Renal cortical epithelial cell (primary cell): ENCODE measurements around the gene KRTAP17-1. TPM values are rescaled to one million over a fixed set of nuclear protein-coding genes. Genes with fewer than 3 reads are reported as not detected.
"Not testable (repeated sequence)": the region's sequence is repeated elsewhere in the genome, so short reads cannot be mapped to it uniquely, and the experiment has no call there.

Experiments used
- DNase-seq: peaks from one replicate; pipeline ENCODE4 v3.0.0-alpha.2; 2011; ENCODE audit warnings: low read depth
- total RNA-seq: library from RNA; depleted of rRNA; stranded (reverse); fragments of >200 nt; gene quantifications from 2 replicates; pipeline ENCODE4 v1.2.3, GENCODE V29; 2014

Gene KRTAP17-1
- total RNA-seq, 1 donor from 2014 or later = not detected

DNA sequence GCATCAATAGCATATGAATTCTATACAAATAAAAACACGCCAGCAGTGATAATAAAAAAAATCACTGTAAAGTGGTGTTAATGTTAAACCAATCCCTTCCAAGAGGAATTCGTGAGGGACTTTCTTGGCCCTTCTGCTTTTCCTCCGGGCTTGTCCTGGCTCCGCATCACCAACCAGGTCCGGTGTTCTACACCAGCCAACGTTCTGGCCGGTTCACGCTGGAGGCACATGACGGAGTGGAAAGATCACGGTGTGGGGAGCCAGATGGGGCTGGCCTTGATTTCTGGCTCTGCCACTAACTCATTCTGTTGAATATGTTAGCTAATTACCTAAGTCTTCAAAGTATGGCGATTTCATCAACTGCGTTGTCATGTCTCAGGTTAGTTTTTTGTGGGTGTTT, 11.4 kb downstream of the KRTAP17-1 start:
- DNase-seq = peak; percentile 32

DNA sequence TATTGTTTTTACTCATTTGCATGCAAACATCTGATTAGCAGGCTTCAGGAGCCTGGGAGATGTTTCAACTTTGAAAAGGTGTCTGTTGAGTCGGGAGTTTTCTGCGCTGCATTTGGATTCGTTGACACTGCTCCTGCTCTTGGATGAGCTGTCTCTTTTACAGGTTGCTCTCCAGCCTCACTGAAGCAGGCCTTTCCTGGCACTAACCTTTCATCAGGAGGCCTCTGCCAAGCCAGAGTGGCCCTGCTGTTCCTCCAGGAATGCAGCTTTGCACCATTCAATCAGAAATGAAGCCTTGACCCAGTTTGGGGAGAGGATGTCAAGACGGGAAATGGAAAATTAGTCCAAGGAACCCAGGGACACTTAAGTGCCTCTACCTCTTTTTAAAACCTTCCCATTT, 12.5 kb downstream of the KRTAP17-1 start:
- DNase-seq = no peak

DNA sequence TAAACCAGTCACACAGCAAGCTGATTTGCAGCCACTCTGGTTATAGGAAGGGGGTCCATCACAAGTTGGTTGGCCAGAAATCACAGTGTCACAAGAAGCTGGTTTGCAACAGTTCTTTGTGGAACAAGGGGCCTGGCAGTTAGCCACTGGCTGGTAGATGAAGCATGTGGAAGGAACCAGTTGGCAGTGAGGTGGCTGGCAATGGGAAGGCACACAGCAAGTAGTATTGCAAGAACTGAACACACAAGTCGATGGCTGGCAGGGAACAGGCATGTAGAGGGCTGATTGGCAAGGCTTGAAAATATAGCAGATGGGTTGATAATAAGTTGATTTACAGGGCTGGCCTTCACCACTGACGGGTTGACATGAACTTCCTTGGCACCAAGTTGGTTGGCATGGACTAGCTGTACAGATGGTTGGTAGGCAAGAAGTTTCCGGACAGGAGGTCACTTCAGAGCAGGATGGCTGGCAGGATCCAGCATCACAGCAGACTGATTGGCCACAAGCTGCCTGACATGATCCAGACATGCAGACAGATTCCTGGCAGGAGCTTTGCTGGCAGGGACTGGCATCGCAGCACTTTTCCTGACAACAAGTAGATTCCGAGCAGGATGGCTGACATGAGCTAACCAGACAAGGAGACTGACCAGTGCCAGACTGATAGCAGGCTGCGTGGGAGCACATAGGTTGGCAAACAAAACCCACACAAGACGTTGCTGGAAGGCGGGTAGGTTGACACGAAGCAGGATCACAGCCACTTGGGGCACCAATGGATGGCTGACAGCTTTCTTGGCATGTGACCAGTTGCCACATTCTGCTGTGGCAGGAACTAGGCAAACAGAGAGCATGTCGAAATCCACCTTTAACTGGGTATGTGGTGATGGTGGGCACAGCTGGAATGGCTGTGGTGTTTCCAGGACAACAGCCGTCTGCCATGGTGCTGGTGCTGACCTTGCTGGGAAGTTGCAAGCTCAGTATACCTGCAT, 13.3 kb downstream of the KRTAP17-1 start, which contains the start of gene KRTAP29-1:
KRTAP29-1 (minus strand) TSS at position 936 of the 986 bp plus-strand sequence; CDS start at position 936, 0 bp downstream.
- DNase-seq = no peak

DNA sequence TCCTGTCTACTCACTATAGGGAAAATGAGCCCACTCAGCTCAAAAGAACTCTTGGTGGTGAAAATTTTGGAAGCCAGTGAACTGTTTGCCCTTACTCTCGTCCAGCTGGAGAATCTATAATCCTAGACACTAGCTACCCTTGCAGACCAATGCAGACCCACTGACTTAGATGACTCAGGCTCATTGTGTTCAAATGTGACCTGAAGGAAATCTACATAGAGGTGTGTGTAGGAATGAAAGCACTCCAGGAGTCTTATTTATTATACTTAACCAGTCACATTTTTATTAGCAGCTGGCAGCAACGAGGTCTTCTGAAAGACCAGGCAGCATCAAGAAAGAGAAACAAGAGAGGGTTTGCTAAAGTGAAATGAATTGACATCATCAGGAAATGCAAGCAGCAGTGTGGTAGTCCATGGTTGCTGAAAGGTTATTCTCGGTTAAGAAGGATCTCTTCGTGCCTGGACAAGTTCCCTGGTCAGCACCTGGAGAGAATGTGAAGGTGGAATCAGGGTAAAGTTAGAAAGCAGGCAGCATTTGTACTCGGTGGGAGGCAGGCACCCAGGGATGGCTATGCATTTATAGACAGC, 14.2 kb downstream of the KRTAP17-1 start:
- DNase-seq = peak; percentile 71

DNA sequence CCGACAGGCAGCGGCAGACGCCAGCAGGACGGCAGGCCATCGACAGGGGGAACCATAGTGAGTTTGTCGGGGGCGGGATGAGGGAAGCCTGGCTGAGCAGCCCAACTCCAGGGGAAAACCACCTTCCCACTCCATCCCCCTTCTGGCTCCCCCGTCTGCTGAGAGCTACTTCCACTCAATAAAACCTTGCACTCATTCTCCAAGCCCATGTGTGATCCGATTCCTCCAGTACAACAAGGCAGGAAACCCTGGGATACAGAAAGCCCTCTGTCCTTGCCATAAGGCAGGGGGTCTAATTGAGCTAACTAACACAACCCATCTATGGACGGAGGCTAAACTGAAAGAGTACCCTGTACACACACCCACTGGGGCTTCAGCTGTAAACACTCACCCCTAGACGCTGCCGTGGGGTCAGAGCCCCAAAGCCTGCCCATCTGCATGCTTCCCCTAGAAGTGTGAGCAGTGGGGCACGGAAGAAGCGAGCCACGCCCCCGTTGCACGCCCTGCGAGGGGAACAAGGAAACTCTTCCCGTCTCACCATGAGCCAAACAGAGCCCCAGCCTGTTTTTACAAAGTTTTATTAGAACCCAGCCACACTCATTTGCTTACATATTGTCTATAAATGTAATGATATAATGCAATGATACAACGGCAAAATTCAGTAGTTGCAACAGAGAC, 16.9 kb downstream of the KRTAP17-1 start:
- DNase-seq = no peak

- no peak for DNase-seq
These were observed 18.7 kb downstream of the KRTAP17-1 start for GRCh38 chr17:41296846-41297245.

GRCh38 chr17:41294016-41294415, 21.5 kb downstream of the KRTAP17-1 start:
- no peak for DNase-seq

- peak; percentile 80 for DNase-seq
These were observed 28.5 kb downstream of the KRTAP17-1 start for GRCh38 chr17:41287050-41287449.

- DNase-seq = peak; percentile 77
These were observed 31.0 kb downstream of the KRTAP17-1 start for GRCh38 chr17:41284546-41284945.

GRCh38 chr17:41284043-41284442, 31.5 kb downstream of the KRTAP17-1 start:
- DNase-seq = peak; percentile 71

- DNase-seq = peak; percentile 62
These were observed 37.1 kb downstream of the KRTAP17-1 start for GRCh38 chr17:41278176-41278955.

DNA sequence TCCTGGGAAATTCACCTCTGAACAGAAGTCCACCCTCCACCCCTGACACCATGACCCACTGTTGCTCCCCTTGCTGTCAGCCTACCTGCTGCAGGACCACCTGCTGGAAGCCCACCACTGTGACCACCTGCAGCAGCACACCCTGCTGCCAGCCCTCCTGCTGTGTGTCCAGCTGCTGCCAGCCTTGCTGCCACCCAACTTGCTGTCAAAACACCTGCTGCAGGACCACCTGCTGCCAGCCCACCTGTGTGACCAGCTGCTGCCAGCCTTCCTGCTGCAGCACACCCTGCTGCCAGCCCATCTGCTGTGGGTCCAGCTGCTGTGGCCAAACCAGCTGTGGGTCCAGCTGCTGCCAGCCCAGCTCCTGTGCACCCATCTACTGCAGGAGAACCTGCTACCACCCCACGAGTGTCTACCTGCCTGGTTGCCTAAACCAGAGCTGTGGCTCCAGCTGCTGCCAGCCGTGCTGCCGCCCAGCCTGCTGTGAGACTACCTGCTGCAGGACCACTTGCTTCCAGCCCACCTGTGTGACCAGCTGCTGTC, 39.8 kb downstream of the KRTAP17-1 start, which contains the start of gene KRTAP9-7:
KRTAP9-7 (plus strand) TSS at position 51 of the 543 bp plus-strand sequence; CDS start at position 51, 0 bp downstream.
- not testable (repeated sequence) for DNase-seq

DNA sequence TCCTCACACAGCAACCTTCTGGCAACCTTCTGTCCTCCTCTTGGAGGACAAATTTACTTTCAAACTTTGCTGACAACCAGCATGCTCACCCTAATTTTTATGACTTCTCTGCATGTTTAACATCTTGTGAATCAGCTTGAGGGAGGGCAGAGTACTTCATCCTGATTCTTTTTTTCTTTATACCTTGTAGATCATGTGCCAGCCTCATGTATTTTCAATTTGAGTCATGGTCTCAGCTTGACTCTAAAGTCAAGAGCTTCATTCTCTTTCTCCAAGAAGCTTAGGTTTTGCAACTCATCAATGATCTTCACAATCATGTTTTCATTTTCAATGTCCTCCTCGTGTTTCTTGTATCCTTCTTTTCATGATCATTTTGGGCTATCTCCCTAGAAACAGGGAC, 43.7 kb downstream of the KRTAP17-1 start:
- DNase-seq = no peak

DNA sequence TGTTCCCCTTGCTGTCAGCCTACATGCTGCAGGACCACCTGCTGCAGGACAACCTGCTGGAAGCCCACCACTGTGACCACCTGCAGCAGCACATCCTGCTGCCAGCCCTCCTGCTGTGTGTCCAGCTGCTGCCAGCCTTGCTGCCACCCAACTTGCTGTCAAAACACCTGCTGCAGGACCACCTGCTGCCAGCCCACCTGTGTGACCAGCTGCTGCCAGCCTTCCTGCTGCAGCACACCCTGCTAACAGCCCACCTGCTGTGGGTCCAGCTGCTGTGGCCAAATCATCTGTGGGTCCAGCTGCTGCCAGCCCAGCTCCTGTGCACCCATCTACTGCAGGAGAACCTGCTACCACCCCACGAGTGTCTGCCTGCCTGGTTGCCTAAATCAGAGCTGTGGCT, 44.2 kb downstream of the KRTAP17-1 start:
- DNase-seq = not testable (repeated sequence)

DNA sequence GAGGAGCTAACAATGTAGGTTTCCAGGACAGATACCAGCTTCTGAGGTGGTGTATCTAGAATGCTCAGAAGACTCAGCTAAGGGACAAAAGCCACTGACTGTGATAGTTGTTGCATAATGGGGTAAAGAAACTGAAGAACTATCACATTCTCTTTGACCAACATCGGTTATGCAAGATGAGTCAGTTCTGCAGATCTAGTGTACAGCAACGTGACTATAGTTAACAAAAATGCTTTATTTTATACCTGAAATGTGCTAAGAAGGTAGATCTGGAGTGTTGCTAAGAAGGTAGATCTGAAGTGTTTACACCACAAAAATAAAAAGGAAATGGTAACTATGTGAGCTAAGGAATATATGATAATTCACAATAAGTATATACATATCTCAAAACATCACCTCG, 47.8 kb downstream of the KRTAP17-1 start:
- DNase-seq = no peak

DNA sequence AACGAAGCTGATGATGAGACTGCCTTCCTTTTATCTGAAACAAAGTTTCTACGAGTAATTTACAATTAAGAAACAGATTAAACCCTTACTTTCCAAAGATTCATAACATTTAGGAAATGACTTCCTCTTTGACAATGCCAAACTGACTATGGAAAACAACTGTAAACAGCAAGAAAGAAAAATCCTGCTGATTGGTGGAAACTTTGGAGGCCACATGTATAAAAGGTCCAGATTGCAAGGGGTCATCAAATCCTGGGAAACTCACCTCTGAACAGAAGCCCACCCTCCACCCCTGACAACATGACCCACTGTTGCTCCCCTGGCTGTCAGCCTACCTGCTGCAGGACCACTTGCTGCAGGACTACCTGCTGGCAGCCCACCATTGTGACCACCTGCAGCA, 50.4 kb downstream of the KRTAP17-1 start, which contains the start of gene KRTAP9-6:
KRTAP9-6 (plus strand) TSS at position 301 of the 400 bp plus-strand sequence; CDS start at position 301, 0 bp downstream.
- no peak for DNase-seq

Other genes with a start within 250 kb of the KRTAP17-1 start
- not detected in 2 replicates for gene KRTAP2-4, start 249.8 kb downstream of the KRTAP17-1 start, total RNA-seq
- gene KRTAP4-7, start 231.6 kb downstream of the KRTAP17-1 start, total RNA-seq = not detected in 2 replicates
- not detected in 2 replicates for gene KRTAP4-8, start 217.6 kb downstream of the KRTAP17-1 start, total RNA-seq
- not detected in 2 replicates for gene KRTAP4-16, start 213.5 kb downstream of the KRTAP17-1 start, total RNA-seq
- gene KRTAP4-9, start 210.3 kb downstream of the KRTAP17-1 start, total RNA-seq = not detected in 2 replicates
- not detected in 2 replicates for gene KRTAP4-11, start 197.3 kb downstream of the KRTAP17-1 start, total RNA-seq
- gene KRTAP4-12, start 191.5 kb downstream of the KRTAP17-1 start, total RNA-seq = not detected in 2 replicates
- gene KRTAP4-6, start 175.2 kb downstream of the KRTAP17-1 start, total RNA-seq = not detected in 2 replicates
- not detected in 2 replicates for gene KRTAP4-5, start 165.9 kb downstream of the KRTAP17-1 start, total RNA-seq
- gene KRTAP4-4, start 155.0 kb downstream of the KRTAP17-1 start, total RNA-seq = not detected in 2 replicates
- gene KRTAP4-3, start 147.5 kb downstream of the KRTAP17-1 start, total RNA-seq = not detected in 2 replicates
- not detected in 2 replicates for gene KRTAP4-2, start 137.5 kb downstream of the KRTAP17-1 start, total RNA-seq
- gene KRTAP4-1, start 130.8 kb downstream of the KRTAP17-1 start, total RNA-seq = not detected in 2 replicates
- gene KRTAP9-1, start 125.8 kb downstream of the KRTAP17-1 start, total RNA-seq = not detected in 2 replicates
- gene KRTAP9-2, start 89.1 kb downstream of the KRTAP17-1 start, total RNA-seq = not detected in 2 replicates
- not detected in 2 replicates for gene KRTAP9-3, start 83.3 kb downstream of the KRTAP17-1 start, total RNA-seq
- gene KRTAP9-8, start 77.7 kb downstream of the KRTAP17-1 start, total RNA-seq = not detected in 2 replicates
- gene KRTAP9-4, start 66.0 kb downstream of the KRTAP17-1 start, total RNA-seq = not detected in 2 replicates
- gene KRTAP9-9, start 60.3 kb downstream of the KRTAP17-1 start, total RNA-seq = not detected in 2 replicates
- not detected in 2 replicates for gene KRTAP9-6, start 50.3 kb downstream of the KRTAP17-1 start, total RNA-seq
- not detected in 2 replicates for gene KRTAP9-7, start 40.0 kb downstream of the KRTAP17-1 start, total RNA-seq
- gene KRTAP29-1, start 12.9 kb downstream of the KRTAP17-1 start, total RNA-seq = not detected in 2 replicates
- gene KRTAP16-1, start 6.4 kb downstream of the KRTAP17-1 start, total RNA-seq = not detected in 2 replicates
- not detected in 2 replicates for gene KRT33A, start 35.1 kb upstream of the KRTAP17-1 start, total RNA-seq
- gene KRT33B, start 54.1 kb upstream of the KRTAP17-1 start, total RNA-seq = not detected in 2 replicates
- 0.05 and 26.4 TPM in 2 replicates for gene KRT34, start 66.6 kb upstream of the KRTAP17-1 start, total RNA-seq
- gene KRT31, start 81.9 kb upstream of the KRTAP17-1 start, total RNA-seq = not detected in 2 replicates
- gene KRT37, start 108.9 kb upstream of the KRTAP17-1 start, total RNA-seq = not detected in 2 replicates
- gene KRT38, start 125.3 kb upstream of the KRTAP17-1 start, total RNA-seq = not detected in 2 replicates
- not detected in 2 replicates for gene KRT32, start 151.7 kb upstream of the KRTAP17-1 start, total RNA-seq
- not detected in 2 replicates for gene KRT35, start 165.4 kb upstream of the KRTAP17-1 start, total RNA-seq
- gene KRT36, start 174.2 kb upstream of the KRTAP17-1 start, total RNA-seq = not detected in 2 replicates
- not detected in 2 replicates for gene KRT13, start 189.9 kb upstream of the KRTAP17-1 start, total RNA-seq
- 0.99 and 2.8 TPM in 2 replicates for gene KRT15, start 203.2 kb upstream of the KRTAP17-1 start, total RNA-seq
- 844 and 5,183 TPM in 2 replicates for gene KRT19, start 212.6 kb upstream of the KRTAP17-1 start, total RNA-seq